ENCODE measurements around the gene ZXDC.

DNA sequence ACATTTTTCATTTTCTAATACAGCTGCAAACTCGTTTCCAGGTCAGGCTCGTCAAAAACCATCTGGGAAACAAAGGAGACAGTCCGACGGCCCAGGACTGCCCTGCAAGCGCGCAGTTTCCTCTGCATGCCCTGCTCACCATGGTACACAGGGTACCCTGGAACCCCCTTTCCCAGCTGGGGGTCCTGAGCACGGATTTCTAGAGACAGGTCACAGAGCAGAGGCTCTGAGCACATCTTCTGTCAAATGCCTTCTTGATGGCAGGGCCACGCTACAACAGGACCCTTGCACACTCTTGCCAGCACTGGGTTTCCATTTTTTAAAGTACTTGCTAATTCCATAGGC is 8.1 kb downstream of the ZXDC start:
- TF ChIP-seq, protein P1, sequence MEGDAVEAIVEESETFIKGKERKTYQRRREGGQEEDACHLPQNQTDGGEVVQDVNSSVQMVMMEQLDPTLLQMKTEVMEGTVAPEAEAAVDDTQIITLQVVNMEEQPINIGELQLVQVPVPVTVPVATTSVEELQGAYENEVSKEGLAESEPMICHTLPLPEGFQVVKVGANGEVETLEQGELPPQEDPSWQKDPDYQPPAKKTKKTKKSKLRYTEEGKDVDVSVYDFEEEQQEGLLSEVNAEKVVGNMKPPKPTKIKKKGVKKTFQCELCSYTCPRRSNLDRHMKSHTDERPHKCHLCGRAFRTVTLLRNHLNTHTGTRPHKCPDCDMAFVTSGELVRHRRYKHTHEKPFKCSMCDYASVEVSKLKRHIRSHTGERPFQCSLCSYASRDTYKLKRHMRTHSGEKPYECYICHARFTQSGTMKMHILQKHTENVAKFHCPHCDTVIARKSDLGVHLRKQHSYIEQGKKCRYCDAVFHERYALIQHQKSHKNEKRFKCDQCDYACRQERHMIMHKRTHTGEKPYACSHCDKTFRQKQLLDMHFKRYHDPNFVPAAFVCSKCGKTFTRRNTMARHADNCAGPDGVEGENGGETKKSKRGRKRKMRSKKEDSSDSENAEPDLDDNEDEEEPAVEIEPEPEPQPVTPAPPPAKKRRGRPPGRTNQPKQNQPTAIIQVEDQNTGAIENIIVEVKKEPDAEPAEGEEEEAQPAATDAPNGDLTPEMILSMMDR (conservative IDR thresholded peaks at IDR 0.05; ENCODE audit: low read length): no peak
- no peak for TF ChIP-seq EZH2phosphoT487 (IDR thresholded peaks at IDR 0.05; ENCODE audit: borderline replicate concordance)

All from Loucy (cell line).